ENCODE results near the gene COL4A1.

COL4A1 gene

GRCh38 chr13:110127986-110128511, 178.9 kb downstream of the COL4A1 start:
- no peak overlapping the region for H3K4me3 ChIP-seq (ENCODE audit: low read length)
- TF ChIP-seq, protein P1, sequence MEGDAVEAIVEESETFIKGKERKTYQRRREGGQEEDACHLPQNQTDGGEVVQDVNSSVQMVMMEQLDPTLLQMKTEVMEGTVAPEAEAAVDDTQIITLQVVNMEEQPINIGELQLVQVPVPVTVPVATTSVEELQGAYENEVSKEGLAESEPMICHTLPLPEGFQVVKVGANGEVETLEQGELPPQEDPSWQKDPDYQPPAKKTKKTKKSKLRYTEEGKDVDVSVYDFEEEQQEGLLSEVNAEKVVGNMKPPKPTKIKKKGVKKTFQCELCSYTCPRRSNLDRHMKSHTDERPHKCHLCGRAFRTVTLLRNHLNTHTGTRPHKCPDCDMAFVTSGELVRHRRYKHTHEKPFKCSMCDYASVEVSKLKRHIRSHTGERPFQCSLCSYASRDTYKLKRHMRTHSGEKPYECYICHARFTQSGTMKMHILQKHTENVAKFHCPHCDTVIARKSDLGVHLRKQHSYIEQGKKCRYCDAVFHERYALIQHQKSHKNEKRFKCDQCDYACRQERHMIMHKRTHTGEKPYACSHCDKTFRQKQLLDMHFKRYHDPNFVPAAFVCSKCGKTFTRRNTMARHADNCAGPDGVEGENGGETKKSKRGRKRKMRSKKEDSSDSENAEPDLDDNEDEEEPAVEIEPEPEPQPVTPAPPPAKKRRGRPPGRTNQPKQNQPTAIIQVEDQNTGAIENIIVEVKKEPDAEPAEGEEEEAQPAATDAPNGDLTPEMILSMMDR (IDR thresholded peaks at IDR 0.05; ENCODE audit: insufficient read depth, low read depth, low read length, missing control alignments), result no peak
- no peak for DNase-seq (ENCODE audit: low read depth)

GRCh38 chr13:110126391-110126961, 180.5 kb downstream of the COL4A1 start:
- TF ChIP-seq, protein P1 (IDR thresholded peaks at IDR 0.05; ENCODE audit: insufficient read depth, low read depth, low read length, missing control alignments), result no peak
- H3K4me3 ChIP-seq (ENCODE audit: low read length), result no peak overlapping the region
- peak; percentile 96 for DNase-seq (ENCODE audit: low read depth)

GRCh38 chr13:110125613-110126272, 181.2 kb downstream of the COL4A1 start:
- H3K4me3 ChIP-seq (ENCODE audit: low read length), result no peak overlapping the region
- TF ChIP-seq, protein P1 (IDR thresholded peaks at IDR 0.05; ENCODE audit: insufficient read depth, low read depth, low read length, missing control alignments), result no peak
- no peak for DNase-seq (ENCODE audit: low read depth)

DNA sequence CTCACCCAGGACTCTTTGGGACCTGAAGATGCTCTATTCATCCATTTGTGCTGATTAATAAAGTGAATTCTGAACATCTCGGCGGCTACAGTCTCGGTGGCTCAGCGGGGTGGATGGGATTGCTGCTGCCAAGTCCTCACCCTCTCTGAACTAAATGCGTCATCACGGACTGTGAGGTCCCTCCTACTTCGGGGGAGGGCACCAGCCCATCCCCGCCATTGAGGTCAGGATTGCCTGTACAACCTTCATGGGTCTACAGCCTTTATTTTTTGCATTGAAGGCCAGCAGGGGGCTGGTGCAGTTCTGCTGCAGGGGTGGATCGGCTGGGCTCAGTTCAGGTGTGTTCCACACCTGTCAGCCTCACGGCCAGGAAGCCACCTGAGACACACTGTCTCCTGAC, 181.8 kb downstream of the COL4A1 start:
- TF ChIP-seq, protein P1 (IDR thresholded peaks at IDR 0.05; ENCODE audit: insufficient read depth, low read depth, low read length, missing control alignments), result no peak
- no peak for DNase-seq (ENCODE audit: low read depth)
- H3K4me3 ChIP-seq (ENCODE audit: low read length), result no peak overlapping the region

GRCh38 chr13:110124201-110124940, 182.6 kb downstream of the COL4A1 start:
- TF ChIP-seq, protein P1 (IDR thresholded peaks at IDR 0.05; ENCODE audit: insufficient read depth, low read depth, low read length, missing control alignments), result no peak
- DNase-seq (ENCODE audit: low read depth), result no peak
- no peak overlapping the region for H3K4me3 ChIP-seq (ENCODE audit: low read length)

GRCh38 chr13:110123041-110123809, 183.7 kb downstream of the COL4A1 start:
- TF ChIP-seq, protein P1 (IDR thresholded peaks at IDR 0.05; ENCODE audit: insufficient read depth, low read depth, low read length, missing control alignments), result no peak
- H3K4me3 ChIP-seq (ENCODE audit: low read length), result no peak overlapping the region
- peak; percentile 68 for DNase-seq (ENCODE audit: low read depth)

All from epithelial cell of esophagus (primary cell).